IPS-NIHi11 (cell line): ENCODE measurements around the gene OPCML.
A peak's percentile ranks its signal among the peaks of the same experiment; 100 is the strongest.

ENCODE experiments used
- DNase-seq: peaks from one replicate; pipeline ENCODE4 v3.0.0; 2012; ENCODE audit warnings: mixed read lengths, low spot score

OPCML gene

DNA sequence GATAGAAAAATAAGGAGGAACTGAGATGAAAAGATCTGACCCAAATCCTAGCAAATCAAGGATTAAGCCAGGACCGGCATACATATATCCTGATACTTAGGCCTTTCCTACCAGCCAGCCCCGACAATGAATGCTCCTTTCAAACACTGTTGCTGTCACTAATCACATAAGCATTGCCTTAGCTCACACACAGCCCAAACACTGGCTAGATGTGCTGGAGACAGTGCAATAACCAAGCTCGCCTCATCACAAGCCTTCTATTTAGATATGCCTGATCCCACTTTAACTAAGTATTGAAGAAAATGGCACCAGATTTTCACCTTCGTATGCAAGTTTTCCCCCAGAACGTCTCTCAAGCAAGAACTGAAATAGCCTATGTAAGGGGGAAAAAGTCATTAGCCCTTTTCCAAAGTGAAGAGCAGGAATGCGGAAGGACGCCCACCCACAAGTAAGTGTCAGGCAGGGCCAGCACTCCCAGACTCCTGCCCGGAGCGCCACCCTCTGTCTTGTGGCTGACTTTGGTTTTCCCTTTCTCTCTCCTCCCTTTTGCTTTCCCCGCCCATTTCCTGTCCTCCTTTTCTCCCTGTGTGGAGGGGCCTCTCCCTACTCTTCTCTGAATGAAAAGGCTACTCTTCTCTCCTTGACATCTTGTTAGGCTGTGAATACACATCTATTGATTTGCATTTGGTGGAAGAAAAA, 8.9 kb upstream of the OPCML start:
- peak; percentile 81 for DNase-seq

DNA sequence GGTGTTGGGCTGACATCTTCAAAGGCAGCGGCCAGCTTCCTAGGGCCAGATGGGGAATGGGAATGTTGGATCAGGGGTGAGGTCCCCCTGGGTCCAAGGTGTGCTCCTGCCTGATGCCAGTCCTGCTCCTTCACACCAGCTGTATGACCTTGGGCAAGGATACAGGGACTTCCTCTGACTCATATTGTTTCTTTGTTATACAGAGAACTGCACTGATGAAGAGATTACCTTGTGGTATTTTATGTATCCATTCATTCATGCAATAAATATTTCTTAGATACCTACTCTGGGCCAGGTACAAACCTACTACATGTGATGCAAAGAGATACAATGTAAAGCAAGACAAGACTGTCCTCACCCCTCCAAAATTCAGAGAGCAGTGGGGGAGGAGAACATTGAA, 3.9 kb upstream of the OPCML start:
- no peak for DNase-seq

DNA sequence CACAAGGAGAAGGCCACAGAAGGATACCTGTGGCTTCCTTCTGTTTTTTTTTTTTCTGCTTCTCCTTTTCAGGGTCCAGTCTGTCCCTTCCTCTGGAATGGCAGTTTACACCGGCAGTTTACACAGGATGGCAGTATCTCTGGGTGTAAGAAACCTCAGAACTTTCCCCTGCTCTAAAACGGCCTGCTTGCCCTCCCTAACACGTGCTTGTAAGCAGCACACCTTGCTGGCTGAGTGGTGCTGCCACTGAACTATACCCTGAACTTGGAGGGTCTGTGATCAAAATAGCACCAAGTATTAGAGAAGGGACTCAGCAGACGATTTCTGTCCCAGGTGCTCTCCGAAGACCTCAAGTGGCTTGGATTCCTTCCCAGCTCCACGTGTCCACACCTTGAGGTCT, 904 bp upstream of the OPCML start:
- DNase-seq, result no peak

DNA sequence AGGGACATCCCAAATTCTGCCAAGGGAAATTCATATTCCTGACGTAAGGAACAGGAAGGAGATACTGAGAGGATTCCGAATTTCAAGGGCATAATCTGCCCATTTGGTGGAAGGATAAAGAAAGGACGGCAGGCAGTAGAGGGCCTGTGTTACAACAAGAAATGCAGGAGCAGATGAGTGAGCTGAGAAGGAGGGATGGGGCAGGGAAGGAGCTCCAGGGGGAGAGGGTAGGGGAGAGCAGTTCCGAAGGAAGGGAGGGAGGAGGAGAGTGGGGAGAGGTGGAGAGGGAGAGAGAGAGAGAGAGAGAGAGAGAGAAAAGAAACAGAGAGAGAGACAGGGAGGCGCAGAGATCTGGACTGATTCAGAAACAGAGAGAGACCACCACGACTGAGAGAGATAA, 843 bp downstream of the OPCML start:
- peak; percentile 55 for DNase-seq

DNA sequence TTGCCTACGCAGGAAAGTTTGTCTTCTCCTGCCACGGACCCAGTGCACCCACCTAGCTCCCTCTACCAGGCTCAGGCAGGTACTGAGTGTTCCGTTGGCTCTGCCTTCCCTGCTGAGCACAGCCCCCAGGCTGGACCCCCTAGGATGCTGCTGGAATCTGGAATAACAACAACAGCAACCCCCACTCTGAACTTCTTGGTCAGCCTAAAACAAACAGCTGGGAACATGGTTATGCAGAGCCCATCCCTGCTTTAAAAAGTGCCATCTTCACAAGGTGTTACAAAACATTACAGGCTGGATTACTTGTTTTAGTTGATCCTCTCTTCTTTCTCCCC, 1.8 kb downstream of the OPCML start:
- DNase-seq, result peak; percentile 43

DNA sequence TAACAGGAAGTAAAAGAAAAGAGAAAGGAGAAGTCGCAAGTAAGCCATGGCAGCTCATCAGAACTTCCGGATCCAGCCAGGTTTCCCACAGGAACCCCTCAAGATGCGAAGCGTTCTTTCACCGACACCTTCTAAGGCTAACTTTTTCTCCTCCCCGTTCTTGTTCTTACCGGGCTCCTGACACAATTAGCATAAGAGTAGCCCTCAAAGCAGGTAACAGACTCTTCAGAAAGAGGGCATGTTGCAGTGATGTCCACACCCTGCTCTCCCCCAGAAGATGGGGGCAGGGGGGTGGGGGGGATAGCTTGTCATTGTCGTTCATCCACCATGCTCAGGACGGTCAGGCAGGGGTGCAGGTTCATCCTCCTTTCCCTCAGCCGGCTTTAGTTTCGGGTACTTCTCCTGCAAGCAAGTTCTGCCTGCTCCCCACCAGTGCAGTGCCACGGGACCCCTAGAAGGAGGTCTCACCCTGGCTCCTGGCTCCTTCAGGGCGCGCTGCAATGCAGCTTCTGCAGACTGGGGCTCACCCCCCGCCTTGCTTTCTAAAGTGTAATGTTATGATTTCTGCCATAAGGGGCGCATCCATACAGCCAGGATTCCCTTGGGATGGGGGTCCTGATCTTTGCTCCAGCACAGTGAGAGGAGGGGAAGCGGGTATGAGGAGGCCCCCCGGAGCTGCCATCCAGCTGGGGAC, 2.3 kb downstream of the OPCML start:
- no peak for DNase-seq

DNA sequence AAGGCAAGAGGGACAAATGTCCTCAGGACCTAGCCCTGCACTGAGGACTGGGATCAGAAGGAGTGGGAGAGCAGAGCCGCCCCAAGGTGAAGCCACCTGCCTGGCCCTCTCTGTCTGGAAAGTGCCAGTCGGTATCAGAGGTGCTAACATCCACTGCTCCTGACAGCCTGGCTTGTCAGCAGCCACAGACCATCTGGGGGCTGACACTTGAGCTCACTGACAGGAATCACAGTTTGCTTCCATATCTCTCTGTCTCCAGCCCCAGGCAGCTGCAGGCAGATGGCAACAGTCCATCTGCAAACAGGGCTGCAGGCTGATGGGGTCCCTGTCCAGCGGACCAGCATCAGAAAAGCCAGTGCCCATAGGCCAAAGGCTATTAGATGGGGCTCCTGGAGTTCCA, 5.5 kb downstream of the OPCML start:
- DNase-seq, result no peak

DNA sequence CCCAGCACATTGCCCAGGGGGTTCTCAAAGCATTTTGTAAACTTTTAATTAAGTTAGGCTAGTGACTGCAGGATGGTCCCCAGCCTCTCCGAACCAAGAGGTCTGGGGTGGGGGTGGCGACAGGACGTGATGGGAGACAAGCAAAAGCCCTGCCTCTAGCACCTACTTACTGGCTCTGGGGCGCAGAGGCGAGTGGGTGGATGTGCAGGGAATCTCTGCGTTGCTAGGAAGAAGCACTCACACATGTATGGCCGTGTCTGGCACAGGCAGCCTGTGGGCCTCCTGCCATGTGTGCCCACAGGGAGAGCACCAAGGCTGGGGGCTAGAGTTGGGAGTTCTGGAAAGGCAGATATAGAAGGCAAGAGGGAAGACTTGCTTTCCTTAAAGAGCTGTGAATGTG, 6.3 kb downstream of the OPCML start:
- DNase-seq, result no peak

DNA sequence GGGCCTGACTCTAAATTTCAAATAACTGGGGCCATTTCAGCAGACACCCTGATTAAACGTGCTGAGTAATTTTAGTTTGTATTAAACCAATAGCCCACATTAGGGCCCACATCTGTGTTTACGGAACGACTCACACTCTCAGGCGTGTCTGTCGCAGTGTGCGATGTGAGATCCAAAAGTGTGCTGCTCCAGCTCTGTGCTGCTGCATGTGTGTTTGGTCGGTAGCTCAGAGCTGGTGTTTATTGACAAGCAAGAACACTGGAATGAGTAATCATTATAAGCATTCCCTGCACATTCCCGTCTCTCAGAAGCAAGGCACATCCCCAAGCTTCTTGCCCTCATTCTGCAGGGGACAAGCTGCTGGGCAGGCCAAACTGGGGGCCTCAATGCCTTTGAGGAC, 7.8 kb downstream of the OPCML start:
- no peak for DNase-seq

DNA sequence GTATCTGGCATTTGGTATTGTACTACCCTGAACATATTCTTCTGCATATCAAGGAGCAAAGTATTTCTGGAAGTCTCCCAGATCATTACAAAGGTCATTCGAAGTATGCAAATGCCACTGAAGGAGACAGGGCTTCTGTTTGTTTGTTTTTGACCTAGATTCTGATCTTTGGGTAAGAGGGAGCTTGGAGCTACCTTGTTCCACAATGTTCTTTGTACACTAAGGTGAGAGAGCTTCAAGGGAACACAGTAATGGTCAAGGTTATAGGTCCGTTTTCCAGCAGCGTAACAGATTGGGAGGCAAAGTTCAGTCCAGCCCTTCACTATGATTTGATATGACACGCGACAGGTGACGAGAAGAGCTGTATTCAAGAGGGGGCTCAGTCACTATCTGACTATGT, 10.0 kb downstream of the OPCML start:
- DNase-seq, result no peak

DNA sequence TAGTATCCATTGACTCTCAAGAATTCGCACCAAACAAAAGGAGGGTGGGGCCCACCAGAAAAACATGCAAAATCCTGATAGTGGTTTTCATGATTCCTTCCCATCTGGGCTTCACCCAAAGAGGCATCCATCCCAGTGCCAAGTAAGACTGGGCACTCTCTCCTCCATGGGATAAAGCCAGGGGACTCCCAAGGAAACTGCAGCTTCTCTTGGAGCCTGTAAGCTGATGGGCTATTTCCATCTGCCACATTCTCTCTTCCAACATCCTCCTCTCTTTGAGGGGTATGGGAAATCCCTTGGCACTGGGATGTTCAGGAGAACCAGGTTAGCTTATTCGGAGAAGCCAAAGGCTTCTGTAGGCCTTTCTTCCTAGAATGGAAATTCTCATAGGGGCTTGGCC, 10.8 kb downstream of the OPCML start:
- no peak for DNase-seq

DNA sequence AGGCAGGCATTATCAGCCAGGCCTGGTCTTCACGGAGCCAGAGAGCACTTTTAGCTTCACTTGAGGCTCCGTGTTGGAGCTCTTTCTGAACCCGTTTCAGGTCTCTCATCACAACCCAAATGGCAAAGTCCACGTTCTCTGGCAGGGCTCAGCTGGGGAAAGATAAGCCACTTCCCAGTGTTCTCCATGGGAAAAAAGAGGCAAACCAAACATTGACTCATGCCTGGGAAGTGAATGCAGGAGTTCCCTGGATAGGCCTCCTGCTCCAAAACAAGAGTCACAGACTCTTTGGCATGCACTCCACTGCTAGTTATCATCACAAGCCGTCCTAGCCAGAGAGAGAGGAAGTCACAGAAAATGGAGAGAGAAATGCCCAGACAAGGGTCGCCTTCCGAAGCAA, 11.6 kb downstream of the OPCML start:
- no peak for DNase-seq

DNA sequence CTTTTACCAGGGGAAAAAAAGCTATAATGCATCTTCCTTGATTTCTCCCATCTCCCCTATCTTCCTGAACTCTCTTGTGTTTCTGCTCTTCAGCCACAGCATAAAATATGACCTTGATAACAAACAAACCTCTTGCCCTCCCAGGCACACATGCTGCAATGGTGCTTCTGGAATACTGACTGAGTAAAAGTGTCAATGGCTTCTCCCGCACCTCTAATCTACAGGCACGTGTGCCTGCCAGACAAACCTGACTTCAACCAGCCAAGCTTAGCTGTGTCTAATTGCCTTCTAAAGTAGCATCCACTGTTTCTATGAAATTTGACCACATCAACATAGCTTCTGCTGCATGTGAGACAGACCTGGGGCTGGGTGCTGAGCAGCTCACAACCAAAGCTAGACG, 12.7 kb downstream of the OPCML start:
- no peak for DNase-seq

DNA sequence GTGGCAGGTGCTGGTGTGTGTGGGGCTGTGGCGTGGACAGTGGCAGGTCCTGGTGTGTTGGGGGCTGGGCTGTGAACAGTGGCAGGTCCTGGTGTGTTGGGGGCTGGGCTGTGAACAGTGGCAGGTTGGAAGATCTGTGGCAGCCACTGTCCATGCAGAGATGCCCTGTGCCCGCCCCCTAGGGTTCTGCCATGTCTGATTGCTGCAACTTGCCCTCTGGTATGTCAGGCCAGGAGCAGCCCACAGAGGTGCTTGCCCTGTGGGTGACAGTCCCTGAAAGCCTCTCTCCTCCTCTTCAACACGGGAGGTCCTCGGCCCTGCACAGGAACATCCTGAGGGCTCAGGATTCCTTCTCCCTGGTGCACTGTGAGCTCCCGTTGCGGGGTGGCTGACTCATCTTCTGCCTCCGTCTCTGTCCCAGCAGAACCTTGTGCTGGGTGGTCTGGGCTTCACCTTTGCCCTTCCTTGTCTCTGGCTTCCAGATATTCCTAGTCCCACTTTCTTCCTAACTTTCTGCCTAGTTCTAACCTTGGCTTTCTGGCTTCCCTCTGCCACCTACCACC, 13.5 kb downstream of the OPCML start:
- DNase-seq, result no peak

DNA sequence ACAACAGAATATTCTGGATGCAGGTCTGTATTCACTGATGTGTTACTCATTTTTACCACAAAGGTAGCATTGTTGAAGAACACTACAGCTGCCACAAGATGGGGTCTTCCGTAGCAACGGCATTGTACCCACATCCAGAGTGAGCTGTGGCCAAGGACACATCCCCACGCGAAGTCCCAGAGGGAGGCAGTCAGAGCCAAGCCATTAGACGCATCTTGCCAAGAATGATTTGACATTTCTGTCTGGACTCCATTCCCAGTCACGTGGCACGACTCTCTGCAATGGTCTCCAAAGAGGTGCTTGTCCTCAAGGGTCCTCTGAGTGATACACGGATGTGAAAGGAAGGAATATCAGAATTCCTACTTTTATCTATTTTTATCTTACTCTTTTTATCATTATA, 15.5 kb downstream of the OPCML start:
- no peak for DNase-seq

DNA sequence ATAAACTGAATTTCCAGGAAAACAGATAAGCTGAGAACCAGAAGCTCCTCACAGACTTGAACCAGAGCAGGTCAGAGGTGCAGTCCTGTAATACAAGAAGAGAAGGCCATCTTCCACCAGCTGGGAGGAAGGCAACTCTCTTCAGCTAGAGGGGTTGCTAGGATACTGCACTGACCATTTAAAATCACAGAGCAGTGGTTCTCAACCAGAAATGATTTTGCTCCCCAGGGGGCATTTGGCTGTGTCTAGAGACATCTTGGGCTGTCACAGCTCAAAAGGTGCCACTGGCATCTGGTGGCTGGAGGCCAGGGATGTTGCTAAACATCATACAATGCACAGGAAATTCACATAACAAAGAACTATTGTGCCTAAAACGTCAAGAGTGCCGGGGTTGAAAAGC, 17.2 kb downstream of the OPCML start:
- no peak for DNase-seq

DNA sequence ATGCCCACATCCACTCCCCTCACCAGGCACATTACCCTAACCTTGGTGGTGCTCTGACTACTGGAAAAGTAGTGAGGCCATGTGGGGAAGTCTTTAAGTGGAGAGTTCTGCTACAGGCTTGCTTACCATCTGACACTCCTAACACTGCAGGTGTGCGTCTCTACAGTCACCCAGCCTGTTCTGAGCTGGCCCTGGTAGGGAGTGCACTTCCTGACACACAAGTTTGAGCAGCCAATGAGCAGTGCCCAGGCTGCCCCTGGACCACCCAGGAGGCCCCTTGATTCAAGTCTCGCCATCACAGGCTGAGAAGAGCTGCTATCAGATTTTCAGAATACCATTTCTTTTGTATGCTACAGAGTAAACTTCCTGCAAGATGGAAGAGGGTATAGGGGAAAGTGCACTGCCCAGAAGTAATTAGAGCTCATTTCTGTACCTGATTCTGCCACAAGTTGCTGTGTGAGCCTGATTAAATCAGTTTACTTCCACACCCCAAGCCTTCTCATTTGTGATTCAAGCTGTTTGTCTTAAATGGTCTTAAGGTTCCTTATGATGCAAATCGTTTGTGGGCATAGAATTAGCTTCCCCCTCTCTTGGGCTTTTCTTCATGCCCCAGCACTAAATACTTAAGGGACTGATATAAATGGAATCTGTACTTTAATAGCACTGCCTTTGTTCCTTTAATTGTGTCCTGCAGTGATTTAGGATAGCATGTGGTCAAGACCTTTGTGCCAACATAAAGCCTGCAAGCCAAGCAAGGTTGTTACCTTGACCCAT, 22.2 kb downstream of the OPCML start:
- DNase-seq, result peak; percentile 50

DNA sequence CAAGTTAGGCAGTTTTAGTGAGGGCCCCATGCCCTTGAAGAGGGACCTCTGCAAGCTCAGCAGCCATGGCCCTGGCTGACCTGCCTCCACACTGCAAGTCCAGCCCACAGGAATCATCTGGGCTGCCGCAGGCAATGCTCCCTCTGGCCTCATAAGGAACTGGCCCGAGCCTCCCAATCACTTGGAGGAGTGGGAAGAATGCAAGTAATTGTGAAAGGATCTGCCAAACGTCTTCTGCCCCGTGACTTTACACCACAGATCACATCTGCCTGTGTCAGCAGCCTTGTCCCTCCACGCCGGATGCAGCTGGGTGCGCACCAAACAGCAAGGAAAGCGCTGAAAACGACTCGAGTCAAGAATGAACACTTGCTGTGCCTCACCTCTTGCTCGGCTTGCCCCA, 23.8 kb downstream of the OPCML start:
- no peak for DNase-seq

DNA sequence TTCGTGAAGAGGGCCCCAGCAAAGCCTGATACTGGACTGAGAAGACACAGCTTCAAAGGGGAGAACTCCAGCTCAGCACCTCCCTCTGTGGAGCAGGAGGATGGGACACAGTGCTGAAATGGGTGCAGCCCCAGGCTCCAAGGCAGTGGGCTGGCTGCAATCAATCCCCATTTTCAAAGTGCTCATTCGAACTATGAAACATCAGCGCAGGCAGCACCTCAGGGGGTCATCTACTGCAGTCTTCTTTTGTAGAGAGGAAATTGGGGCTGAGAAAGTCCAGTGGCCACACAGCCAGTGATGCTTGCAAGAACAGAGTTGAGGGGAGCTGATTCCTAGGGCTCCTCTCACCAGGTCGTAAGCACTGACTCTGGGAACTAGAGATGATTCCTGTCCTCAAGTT, 25.1 kb downstream of the OPCML start:
- DNase-seq, result no peak

DNA sequence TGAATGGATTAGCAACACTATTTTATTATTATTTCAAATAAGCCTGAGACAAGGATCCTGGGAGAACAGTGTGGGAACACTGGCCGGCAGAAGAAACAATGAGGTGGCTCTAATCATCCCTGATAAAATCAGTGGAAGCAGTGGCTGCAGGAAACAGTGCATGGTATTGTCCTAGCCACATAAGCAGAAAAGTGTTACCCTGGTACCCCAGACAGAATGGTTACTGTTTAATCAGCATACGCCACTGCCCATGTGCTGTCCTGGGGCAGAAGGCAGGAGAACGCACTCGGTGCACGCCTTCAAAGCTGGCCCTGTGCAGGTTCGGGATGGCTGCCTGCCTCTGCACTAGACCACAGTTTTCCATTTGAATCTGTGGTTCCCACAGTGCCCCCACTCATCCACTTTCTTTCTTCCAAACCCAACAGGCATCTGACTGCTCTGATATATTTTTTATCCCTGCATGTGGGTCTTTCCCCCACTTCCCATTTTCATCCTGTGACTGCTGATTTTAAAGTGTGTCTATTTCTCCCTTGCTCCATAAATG, 25.7 kb downstream of the OPCML start:
- no peak for DNase-seq

DNA sequence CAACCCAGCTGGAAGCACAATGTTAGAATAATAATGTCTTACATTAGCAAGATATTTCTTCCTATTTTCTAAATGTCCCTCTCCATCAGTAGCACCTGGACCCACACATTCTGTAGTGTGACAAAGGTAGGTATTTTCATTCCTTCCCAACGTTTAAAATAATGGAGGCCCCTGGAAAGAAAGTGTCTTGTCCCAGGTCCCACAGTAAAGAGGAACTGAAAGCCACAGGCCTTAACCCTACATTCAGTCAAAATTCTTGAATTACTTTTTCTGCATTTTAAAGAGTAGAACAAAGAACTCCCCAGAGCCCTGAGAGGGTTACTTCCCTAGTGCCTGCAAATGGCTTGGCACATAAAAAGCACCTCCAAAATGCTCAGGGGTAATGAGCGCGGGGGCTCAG, 26.3 kb downstream of the OPCML start:
- DNase-seq, result no peak

DNA sequence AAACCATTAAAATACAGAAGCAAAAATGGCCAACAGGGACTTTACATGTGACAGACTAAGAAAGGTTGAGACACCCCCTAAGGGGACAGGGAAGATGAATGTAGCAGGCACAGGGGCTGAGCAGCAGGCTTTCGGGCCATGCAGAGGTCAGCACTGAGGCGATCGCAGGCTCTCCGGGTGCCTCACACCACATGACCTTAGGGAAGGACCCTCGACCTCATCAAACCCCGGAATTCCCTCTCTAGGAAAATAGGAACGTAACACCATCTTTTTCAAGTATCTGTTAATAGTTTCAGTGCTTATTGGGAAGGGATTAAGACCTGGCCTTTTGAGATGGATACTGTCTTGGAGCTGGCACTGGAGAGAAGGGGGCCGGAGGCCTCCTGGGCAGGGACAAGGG, 27.4 kb downstream of the OPCML start:
- DNase-seq, result no peak

DNA sequence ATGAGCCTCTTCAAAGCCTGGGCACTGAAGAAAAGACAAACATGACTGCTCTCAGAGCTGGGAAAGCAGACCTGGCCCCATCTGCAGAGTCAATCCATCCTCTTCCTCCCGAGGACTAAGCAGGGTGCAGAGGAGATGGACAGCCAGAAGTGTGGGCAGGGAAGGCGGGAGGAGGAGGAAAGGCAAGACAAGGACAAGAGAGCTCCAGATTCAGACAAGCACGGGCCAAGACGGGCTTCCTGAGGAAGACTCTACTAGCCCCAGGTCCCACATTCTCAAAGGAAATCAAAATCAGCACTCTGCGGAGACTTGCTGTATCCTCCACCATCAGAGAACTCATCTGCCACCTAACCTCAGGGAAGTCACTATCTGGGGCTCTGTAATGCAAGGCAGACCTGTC, 28.5 kb downstream of the OPCML start:
- no peak for DNase-seq
